Inferior parietal cortex (tissue), 1 donor: ENCODE measurements around the gene RPUSD2.
"Not testable (repeated sequence)": the region's sequence is repeated elsewhere in the genome, so short reads cannot be mapped to it uniquely, and the experiment has no call there.

Source experiments
- DNase-seq: peaks from one replicate; pipeline ENCODE4 v3.0.0-alpha.2; 2016; ENCODE audit errors: extremely low spot score

RPUSD2 gene

GRCh38 chr15:40565333-40566238 is 3.5 kb upstream of the RPUSD2 start:
- DNase-seq = no peak

GRCh38 chr15:40567111-40567510 is 2.0 kb upstream of the RPUSD2 start:
- DNase-seq = no peak

GRCh38 chr15:40575113-40575512 is 6.0 kb downstream of the RPUSD2 start:
- no peak for DNase-seq

GRCh38 chr15:40576914-40577313 is 7.8 kb downstream of the RPUSD2 start:
- not testable (repeated sequence) for DNase-seq

GRCh38 chr15:40578892-40579291 is 9.8 kb downstream of the RPUSD2 start:
- no peak for DNase-seq

- not testable (repeated sequence) for DNase-seq
Measured at GRCh38 chr15:40581796-40582195, 12.7 kb downstream of the RPUSD2 start.

- peak; percentile 9 for DNase-seq
Measured at GRCh38 chr15:40582726-40583246, 13.7 kb downstream of the RPUSD2 start.

GRCh38 chr15:40584191-40584590 is 15.1 kb downstream of the RPUSD2 start:
- DNase-seq = peak; percentile 66

- DNase-seq = no peak
Measured at GRCh38 chr15:40590667-40591050, 21.6 kb downstream of the RPUSD2 start.

- no peak for DNase-seq
Measured at GRCh38 chr15:40591389-40591788, 22.3 kb downstream of the RPUSD2 start.

- DNase-seq = peak; percentile 27
Measured at GRCh38 chr15:40593165-40593564, 24.1 kb downstream of the RPUSD2 start.

GRCh38 chr15:40593588-40594428 is 24.7 kb downstream of the RPUSD2 start, which contains the start of gene KNL1:
TSS of gene KNL1 (plus strand) at chr15:40594249. CDS start at chr15:40602932, 8,683 bp downstream.
- DNase-seq = peak; percentile 98

- peak; percentile 9 for DNase-seq
Measured at GRCh38 chr15:40594429-40594836, 25.3 kb downstream of the RPUSD2 start.

- no peak for DNase-seq
Measured at GRCh38 chr15:40595219-40595618, 26.1 kb downstream of the RPUSD2 start.

GRCh38 chr15:40595773-40596172 is 26.7 kb downstream of the RPUSD2 start:
- no peak for DNase-seq

- no peak for DNase-seq
Measured at GRCh38 chr15:40597024-40597423, 27.9 kb downstream of the RPUSD2 start.

- DNase-seq = no peak
Measured at GRCh38 chr15:40598126-40598525, 29.0 kb downstream of the RPUSD2 start.

- no peak for DNase-seq
Measured at GRCh38 chr15:40598672-40599071, 29.6 kb downstream of the RPUSD2 start.

- DNase-seq = no peak
Measured at GRCh38 chr15:40600956-40601355, 31.9 kb downstream of the RPUSD2 start.

- no peak for DNase-seq
Measured at GRCh38 chr15:40603935-40604334, 34.8 kb downstream of the RPUSD2 start.

GRCh38 chr15:40613080-40613479 is 44.0 kb downstream of the RPUSD2 start:
- DNase-seq = no peak

GRCh38 chr15:40618023-40618422 is 48.9 kb downstream of the RPUSD2 start:
- DNase-seq = no peak
